ENCODE results near the gene SLC24A5.

Gene SLC24A5

DNA sequence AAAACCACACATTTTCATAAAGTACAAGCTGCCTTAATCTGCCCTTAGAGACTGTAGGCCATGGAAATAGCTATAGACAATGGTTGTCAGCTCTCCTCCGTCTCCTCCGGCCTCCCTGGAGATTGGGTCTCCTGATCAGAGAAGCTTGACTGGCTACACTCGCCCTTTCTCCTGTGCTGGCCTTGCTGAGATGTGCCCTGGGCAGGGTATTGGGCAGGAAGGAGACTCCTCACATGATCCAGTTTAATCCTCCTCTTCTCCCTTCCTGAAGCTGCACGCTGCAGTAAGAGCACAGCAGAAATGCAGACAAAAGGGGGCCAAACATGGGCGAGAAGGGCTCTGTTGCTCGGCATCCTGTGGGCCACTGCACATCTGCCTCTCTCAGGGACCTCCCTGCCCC, at the start of gene SLC24A5:
Gene SLC24A5, plus strand, starts transcription at position 246 of the 400 bp plus-strand sequence. Its CDS starts 55 bp downstream, at position 301.
- DNase-seq (ENCODE audit: low read depth in 1 of 2, low spot score in 1 of 2), result no peak

DNA sequence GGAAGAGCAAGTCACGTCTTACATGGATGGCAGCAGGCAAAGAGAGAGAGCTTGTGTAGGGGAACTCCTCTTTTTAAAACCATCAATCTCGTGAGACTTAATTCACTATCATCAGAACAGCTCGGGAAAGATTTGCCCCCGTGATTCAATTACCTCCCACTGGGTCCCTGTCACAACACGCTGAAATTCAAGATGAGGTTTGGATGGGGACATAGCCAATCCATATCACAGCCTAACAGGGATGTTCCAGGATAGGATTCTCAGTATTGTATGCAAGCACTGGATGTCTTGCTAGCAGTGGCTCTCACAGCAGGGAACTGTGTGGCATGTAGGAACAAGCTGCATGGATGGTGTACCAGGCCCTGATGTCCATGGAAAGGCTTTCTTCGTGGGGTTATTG, 47.8 kb upstream of the SLC24A5 start:
- DNase-seq (ENCODE audit: low read depth in 1 of 2, low spot score in 1 of 2), result no peak

DNA sequence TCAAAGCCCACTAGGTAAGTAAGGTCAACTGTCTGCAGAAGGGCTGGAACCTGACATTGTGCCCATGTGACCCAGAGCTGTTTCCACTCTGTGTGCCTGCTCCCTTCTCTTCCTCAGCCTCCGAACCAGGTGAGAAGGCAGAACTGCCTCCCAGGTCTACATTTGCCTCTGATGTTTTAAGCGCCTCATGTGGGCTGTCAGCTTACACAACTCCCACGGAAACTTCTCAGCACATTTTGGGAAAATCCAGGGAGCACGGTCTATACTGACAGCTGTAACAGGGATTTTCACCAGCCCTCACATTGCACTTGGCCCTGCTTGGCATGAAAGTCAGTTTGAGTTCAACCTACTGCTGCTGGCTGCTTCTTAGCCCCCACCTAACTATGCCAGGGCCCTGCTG, 46.9 kb upstream of the SLC24A5 start:
- no peak for DNase-seq (ENCODE audit: low read depth in 1 of 2, low spot score in 1 of 2)

DNA sequence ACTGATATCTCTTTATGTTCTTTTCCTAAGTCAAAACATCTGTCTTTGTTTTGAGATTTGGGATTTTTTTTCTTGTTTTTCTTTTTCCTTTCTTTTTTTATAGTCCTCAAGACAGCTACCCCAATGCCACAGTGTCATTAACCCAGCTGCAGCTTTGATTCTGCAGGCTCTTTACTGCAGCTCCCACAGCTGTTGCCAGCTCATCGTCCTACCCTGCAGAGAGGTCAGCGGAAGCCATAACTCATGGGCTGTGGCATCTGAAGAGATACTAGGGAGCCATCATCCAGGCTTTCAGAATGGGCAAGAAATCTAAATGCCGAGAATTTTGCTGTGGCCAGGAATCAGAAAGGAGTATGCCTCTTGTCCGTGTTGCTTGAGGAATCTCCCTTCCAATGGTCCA, 44.3 kb upstream of the SLC24A5 start:
- DNase-seq (ENCODE audit: low read depth in 1 of 2, low spot score in 1 of 2), result no peak

DNA sequence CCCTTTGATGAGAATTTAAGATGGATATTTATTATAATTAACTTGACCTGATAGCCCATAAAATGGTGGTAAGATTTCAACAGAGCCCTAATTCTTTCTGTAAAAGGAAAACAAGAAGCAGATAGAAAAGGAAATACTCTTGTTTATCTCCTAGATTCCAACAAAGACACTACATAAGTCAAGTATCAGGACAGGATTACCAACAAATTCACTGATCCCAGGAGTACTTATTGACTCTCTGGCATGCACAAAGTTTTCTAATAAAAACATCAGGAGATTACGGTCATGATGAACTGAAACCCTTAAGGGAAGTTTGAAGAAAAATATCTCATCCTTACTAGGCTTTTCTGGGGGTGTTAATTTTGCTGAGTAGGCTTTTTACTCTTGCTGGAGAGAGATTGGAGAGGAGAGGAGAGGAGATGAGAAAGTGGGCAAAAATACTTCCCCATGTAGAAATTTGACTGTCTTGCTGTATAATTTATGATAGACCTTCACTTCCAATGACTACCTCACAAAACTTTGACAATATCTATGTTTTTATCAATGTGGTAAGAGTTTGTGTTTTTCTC, 43.1 kb upstream of the SLC24A5 start:
- DNase-seq (ENCODE audit: low read depth in 1 of 2, low spot score in 1 of 2), result no peak

DNA sequence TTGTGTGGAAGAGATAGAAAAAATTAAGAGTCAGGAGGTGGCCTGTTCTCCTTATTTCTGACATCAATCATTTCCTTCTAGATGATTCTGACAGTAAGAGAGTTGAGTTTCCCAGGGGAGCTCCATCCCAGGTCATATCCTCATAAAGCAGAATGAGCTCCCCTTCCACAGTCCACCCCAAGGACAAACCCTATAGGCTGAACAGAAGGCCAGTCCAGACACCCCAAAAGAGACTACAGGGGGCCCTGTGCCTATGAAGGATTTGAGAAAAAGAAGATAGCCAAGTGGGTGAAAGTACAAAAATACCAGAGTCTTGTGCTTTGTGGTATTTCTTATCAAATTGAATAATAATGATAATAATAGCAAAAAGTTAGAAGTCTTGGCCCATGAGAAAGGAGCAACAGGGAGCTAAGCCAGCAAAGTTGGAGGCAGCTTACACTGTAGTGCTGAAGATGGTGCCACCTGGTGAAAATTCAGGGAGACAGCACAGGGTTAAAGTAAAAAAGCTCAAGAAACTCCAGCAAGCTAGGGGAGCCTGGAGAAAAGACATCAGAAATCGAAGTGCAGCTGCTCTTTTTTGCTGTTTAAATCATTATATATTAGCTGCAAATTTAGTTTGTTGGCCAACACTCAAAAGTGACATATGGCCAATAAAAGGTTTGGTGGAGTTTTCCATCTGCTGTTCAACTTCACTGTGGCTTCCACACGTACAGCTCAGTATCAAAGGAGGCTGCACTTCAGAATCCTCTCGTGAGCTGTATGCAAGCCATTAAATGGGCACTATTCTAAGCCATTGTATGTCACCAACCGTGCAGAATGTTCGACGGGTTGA, 35.8 kb upstream of the SLC24A5 start:
- no peak for DNase-seq (ENCODE audit: low read depth in 1 of 2, low spot score in 1 of 2)

DNA sequence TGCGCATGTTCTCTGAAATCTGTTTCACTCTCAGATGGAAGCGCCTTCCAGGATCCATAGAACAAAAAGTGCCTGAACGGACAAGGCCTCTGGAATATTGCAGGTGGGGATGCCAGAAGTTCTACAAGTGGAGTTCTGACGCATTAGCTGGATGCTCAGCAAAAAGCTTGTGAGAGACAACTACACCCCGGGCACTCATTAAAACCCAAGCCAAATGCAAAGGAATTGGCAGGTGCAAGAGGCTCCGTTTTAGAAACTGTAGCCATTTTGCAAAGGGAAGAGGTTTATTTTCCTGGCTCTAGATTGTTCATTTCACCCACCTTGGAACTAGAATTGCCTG, 35.2 kb upstream of the SLC24A5 start:
- no peak for DNase-seq (ENCODE audit: low read depth in 1 of 2, low spot score in 1 of 2)

DNA sequence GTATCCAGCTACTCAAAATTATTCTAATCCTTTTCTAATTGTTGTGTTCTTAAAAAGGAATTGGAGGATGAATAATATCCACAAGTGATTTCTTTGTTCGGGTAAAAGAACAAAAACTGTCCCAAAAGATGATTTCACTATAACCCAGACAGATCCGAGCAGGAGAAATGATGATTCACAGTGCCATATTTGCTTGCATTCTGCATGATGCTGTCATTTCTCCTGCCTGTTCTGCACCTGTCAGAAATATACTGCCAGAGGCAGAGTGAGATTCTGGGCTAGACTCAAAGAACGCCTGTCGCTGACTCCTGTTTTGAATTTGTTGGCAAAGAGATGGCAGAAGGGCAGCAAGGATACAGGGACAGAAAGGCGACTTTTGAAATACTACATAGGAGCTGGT, 34.7 kb upstream of the SLC24A5 start:
- DNase-seq (ENCODE audit: low read depth in 1 of 2, low spot score in 1 of 2), result no peak

DNA sequence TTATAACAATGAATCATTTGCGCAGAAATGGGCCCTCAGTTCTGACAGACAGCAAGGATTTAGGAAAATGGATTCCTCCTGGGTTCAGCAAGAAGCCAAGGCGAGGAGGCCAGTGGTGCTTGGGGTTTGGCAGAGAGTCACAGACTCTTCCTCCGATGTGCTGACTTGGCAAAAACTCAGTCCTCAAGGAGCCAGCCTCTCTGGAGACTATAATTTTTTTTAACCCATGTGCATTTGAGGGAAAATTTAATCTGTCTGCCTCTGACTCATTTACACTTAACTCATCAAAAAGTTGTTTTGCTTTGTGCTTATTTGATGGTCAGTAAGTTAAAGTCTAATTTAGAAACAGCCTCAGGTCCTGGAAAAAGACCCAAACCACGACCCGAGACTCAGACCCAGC, 34.2 kb upstream of the SLC24A5 start:
- no peak for DNase-seq (ENCODE audit: low read depth in 1 of 2, low spot score in 1 of 2)

DNA sequence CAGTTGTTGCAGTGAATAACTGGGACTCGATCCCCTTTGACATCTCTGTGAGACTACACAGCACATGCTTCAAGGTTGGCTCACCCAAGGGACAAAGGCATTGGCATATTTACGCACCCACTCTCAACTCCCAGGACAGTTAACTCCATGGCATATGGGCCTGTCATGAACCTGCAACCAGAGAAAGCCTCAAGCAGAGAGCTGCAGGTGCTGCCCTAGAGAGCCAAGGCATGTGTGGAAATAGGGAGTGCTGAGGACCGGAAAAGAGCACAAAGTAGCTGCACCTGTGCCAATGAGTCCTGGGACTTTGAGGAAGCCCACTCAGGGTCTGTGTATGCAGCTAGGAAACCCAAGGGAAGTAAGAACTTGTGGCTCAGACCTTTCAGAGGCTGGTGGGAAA, 32.9 kb upstream of the SLC24A5 start:
- DNase-seq (ENCODE audit: low read depth in 1 of 2, low spot score in 1 of 2), result no peak

DNA sequence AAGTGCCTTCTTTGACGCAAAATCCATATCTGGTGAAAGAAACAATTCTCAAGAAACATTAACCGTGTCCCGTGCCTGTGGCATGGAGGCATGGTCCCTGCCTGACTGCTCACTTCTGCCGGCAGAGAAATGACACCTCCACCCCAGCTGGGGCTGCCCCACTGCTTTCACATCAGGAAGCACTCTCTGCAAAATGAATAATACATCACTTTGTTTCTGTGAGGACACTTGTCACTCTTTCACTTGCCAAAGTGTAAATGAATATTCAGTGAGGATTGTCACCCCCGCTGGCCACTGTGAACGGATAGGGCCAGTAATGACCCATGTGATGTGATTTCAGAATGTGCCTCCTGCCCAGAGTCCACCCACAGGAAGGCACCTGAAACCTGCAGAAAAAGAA, 31.1 kb upstream of the SLC24A5 start:
- no peak for DNase-seq (ENCODE audit: low read depth in 1 of 2, low spot score in 1 of 2)

DNA sequence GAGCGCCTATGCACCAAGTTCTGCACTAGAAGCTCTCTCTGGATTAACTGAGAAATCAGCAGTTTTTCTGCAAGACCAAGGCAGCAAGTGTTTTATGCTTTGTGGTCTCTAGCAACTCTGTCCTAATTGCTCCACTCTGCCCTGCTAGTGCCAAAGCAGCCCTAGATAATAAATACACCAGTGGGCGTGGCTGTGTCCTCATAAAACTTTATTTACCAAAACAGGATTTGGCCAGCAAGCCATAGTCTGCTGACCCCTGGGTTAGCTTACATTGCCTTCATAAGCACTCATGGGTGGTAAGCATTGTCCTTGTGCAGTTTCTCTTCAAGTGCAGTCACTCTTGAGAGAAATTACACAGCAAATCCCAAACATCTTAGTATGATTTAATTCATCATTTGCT, 30.7 kb upstream of the SLC24A5 start:
- DNase-seq (ENCODE audit: low read depth in 1 of 2, low spot score in 1 of 2), result no peak

DNA sequence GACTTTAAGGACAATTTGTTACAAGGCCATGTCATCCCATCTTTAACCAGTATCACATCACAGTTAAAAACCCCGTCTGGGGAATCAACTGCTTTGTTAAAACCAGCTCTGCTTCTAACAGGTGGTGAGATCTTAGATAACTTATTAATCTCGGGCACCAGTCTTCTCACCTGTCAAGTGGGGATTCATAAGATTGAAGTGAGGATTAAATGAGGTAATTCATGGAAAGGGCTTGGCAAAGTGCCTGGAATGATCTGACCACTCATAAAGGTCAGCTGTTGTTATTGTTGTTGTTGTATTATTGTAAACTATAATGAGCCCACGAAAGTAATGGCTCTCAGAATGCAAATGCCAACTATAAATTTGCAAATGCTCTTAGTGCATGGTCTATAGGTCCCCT, 30.1 kb upstream of the SLC24A5 start:
- DNase-seq (ENCODE audit: low read depth in 1 of 2, low spot score in 1 of 2), result no peak

DNA sequence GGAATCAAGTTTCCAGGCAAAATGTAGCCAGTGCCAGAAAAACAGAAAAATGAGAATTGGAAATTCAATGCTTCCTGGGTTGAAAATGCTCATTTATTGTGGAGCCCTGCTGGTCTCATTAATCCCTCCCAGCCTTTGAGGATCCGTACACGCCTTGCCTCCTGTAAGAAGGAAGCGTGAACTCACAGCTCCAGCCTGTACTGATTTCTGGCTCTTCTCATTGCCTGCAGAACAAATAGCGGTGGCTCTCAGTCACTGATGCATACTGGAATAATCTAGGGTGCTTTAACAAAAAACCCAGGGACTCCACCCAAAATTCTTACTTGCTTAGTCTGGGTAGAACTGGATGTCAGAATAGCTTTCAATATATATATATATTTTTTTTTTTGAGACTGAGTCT, 29.3 kb upstream of the SLC24A5 start:
- no peak for DNase-seq (ENCODE audit: low read depth in 1 of 2, low spot score in 1 of 2)

DNA sequence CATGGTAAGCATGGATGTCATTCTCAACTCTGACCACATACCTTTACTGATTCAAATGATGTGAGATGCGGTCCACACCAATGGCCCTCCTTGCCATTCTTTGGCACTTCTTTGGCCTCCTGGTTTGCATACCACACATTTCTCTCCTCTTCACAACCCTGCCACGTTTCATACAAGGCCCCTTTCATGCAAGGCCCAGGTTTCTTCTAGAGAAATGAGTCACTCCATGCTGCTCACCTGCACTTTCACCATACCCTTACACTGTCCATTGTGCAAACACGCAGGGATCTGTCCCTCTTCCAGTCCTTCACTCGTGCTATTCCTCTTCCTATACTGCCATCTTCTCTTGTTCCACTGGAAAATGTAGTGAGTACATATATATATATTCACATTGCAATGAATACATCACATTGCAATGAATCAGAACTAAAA, 24.4 kb upstream of the SLC24A5 start:
- DNase-seq (ENCODE audit: low read depth in 1 of 2, low spot score in 1 of 2), result no peak

DNA sequence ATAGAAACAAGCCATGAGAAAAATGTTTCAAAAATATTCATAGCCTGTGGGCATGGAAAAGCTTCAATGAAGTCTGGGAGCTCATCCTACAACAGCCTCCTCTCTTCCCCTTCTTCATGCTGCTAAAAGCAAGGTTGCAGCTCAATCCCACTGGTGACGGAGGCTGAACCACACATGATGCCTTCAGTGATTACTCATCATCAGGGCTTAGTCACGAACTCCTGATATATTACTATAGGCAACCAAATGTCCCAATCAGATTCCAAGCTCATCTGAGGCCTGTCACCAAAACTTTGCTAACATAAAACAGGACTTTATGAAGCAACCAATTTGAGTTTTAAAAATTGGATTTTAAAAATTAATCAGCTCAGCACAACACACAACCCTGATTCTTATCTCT, 24.0 kb upstream of the SLC24A5 start:
- no peak for DNase-seq (ENCODE audit: low read depth in 1 of 2, low spot score in 1 of 2)

DNA sequence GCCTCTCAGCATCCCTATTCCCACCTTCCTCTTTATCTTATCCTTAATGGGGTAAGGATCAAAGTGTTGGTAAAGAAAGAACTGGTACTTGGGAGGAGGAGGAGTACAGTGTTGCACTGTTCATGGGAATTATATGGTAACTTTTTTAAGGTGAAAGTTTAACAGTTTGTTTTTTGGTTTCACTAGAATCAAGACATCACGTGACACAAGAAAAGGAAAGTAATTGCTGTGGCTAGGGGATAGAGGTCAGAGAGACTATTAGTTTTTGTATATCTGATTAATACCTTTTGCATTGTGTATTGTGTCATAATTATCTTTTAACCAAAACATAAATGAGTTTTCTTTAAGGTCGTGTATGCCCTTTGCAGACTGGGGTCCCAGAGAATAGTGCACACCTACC, 23.5 kb upstream of the SLC24A5 start:
- no peak for DNase-seq (ENCODE audit: low read depth in 1 of 2, low spot score in 1 of 2)

DNA sequence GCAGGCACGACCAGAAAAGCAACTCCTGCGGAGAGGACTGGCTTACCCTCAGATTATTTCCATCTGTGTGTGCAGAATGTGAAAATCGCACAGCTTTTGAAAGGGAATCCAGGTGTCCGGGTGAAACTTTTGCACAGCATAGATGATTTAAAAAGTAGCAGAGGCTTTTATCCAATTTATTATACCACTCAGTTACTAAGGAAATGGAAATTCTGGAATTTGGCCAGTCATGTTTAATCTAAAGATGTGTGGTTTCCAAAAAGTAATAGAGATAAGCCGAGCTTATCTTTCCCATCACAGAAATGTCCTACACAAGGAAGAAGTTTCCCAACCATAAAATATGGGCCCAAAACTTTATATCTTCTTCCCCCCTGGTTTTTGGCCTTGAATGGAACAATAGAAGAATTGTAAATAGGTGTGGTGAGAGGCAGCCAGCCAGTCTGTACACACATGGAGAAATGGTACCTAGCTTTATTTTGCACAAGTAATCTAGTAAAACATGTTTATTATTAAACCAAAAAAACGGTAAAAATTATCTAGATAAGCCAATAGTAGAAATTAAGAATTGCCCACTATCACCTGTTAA, 19.3 kb upstream of the SLC24A5 start:
- DNase-seq (ENCODE audit: low read depth in 1 of 2, low spot score in 1 of 2), result no peak

DNA sequence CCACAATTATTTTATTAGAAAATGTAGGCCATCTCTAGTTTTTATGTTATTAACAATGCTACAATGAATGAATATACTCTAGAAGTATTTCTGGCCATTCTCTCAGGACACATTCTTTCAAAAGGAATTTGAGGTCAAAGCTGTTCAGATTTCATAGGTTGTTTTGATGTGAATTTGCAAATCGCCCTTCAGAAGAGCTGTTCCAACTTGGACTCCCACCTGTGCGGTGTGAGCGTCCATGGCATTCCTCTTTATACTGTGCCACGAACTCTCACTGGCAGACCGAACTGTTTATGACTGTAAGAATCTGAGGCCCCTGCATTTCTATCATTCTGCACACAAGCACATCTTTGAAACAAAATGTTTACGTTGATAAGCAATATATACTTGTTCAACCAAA, 18.6 kb upstream of the SLC24A5 start:
- DNase-seq (ENCODE audit: low read depth in 1 of 2, low spot score in 1 of 2), result no peak

DNA sequence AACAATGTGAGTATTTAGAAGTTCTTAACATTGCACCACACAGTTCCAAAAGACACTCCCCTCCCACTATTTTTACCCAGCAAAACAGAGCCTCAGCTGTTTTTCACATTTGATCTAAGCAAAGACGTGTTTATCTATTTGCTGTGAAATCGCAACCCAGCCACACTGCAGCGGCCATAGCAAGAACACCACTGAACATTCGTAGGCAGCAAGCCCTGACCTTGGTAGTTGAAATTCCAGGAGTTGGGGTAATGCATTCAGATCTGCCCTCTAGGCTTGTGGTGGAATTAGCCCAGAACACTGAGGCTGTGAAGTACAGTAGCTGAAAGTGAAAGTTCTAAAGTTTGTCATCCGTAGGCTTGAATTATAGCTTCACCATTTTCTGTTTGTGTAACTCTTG, 17.1 kb upstream of the SLC24A5 start:
- DNase-seq (ENCODE audit: low read depth in 1 of 2, low spot score in 1 of 2), result no peak

DNA sequence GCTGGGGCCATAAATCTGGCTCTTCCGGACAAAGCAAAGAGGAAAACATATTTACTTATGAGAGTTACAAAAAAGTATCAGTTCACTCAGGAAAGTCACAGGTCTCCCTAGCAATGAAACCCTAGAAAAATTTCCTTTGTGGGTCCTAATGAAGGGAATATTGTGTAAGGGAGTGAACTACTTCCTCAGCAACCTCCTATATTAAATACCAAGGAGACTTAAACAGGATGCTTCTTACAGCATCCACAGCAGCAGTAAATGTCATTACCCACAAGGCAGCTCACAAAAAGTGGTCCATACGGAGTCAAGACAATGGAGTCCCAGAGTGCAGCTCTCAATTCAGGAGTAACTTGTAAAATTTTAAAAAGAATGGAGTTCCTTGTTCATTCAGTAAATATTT, 14.9 kb upstream of the SLC24A5 start:
- DNase-seq (ENCODE audit: low read depth in 1 of 2, low spot score in 1 of 2), result no peak

DNA sequence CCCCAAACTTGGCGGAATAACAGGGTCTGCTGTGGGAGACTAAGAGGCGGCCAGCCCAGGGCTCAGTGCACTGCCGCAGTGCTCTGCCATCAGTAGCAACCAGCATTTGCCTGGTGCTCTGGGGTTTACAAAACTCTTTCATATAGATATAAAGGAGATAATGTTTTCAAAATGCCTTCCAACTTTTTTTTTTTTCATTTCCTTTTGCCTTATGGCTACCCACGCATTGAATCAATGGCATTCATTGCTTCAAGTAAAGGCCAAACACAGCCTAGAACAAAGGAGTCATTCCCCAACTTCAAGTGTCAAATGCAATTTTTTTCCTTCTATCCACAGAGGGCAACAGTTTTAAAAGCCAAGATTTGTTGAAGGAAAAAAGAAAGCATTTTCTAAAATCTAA, 11.6 kb upstream of the SLC24A5 start:
- DNase-seq (ENCODE audit: low read depth in 1 of 2, low spot score in 1 of 2), result no peak
